Osteoblast (primary cell): ENCODE data around the gene EFNA5. TPM values are rescaled to one million over a fixed set of nuclear protein-coding genes. Genes with fewer than 3 reads are reported as not detected.

Experiments used
- DNase-seq: peaks from one replicate; pipeline ENCODE4 v3.0.0; 2011; ENCODE audit warnings: low spot score, mixed read lengths; ENCODE audit not compliant: insufficient read length; ENCODE audit errors: missing footprints
- H2AFZ ChIP-seq: 2 replicates; pipeline ENCODE4 v1.6.0; 2011; ENCODE audit warnings: mild to moderate bottlenecking, low read length
- H3K27ac ChIP-seq: 2 replicates; pipeline ENCODE4 v1.5.1; 2011; ENCODE audit warnings: mild to moderate bottlenecking, low read depth, low read length, moderate library complexity
- H3K27me3 ChIP-seq: 2 replicates; pipeline ENCODE4 v1.6.0; 2012; ENCODE audit warnings: mild to moderate bottlenecking, control low read depth, inconsistent platforms, low read length, moderate library complexity; ENCODE audit not compliant: insufficient read depth
- H3K36me3 ChIP-seq: 2 replicates; pipeline ENCODE4 v1.5.1; 2011; ENCODE audit warnings: mild to moderate bottlenecking, low read length, control low read depth, moderate library complexity; ENCODE audit not compliant: insufficient read depth
- H3K4me1 ChIP-seq: 2 replicates; pipeline ENCODE4 v1.5.1; 2011; ENCODE audit warnings: mild to moderate bottlenecking, low read length, control low read depth, moderate library complexity; ENCODE audit not compliant: insufficient read depth
- H3K4me2 ChIP-seq: 2 replicates; pipeline ENCODE4 v1.6.0; 2011; ENCODE audit warnings: mild to moderate bottlenecking, low read length; ENCODE audit not compliant: insufficient read depth
- H3K4me3 ChIP-seq: fragments of 200-600 bp; sonication (generic); 3 replicates; pipeline ENCODE4 v1.5.1; 2012; ENCODE audit warnings: mild to moderate bottlenecking, low read length, inconsistent platforms; ENCODE audit not compliant: insufficient read depth
- H3K79me2 ChIP-seq: 2 replicates; pipeline ENCODE4 v1.6.0; 2012; ENCODE audit warnings: mild to moderate bottlenecking, low read length, control low read depth, inconsistent platforms; ENCODE audit not compliant: insufficient read depth
- H3K9me3 ChIP-seq: 2 replicates; pipeline ENCODE4 v1.5.1; 2011; ENCODE audit warnings: low read depth, low read length, control low read depth
- H4K20me1 ChIP-seq: 2 replicates; pipeline ENCODE4 v1.6.0; 2012; ENCODE audit warnings: mild to moderate bottlenecking, low read length, control low read depth; ENCODE audit not compliant: insufficient read depth
- total RNA-seq: library from RNA; depleted of rRNA; stranded (reverse); fragments of >200 nt; gene quantifications from 2 replicates; pipeline ENCODE4 v1.2.3, GENCODE V29; 2012
- TF ChIP-seq, protein P1 (sequence below): IDR thresholded peaks from 2 replicates; pipeline ENCODE4 v1.5.1; 2011; ENCODE audit warnings: mild to moderate bottlenecking, low read depth, low read length, moderate library complexity; ENCODE audit errors: extremely low read depth

The EFNA5 gene
- total RNA-seq, 1 donor: 12.3 TPM

DNA sequence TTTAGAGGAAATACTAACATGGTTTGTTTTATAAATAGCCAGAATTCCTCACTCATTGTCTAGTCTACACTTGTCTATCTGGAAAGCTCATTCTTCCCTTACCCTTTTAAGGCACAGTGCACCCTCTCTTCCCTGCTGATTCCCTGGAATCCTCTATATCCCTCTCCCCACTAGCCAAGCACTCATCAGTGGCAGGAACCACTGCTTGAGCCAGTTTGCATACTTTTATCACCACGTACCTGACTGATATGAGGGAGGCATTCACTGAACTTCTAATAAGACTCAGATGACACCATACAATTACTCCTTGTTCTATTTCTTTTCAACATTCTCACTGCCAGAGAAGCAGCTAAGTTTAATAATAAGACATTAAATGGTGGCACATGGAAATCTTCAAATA, 134.9 kb downstream of the EFNA5 start:
- H3K79me2 ChIP-seq: peaks cover 4% of the 10 kb centered on the region
- no peak for DNase-seq
- TF ChIP-seq, protein P1, sequence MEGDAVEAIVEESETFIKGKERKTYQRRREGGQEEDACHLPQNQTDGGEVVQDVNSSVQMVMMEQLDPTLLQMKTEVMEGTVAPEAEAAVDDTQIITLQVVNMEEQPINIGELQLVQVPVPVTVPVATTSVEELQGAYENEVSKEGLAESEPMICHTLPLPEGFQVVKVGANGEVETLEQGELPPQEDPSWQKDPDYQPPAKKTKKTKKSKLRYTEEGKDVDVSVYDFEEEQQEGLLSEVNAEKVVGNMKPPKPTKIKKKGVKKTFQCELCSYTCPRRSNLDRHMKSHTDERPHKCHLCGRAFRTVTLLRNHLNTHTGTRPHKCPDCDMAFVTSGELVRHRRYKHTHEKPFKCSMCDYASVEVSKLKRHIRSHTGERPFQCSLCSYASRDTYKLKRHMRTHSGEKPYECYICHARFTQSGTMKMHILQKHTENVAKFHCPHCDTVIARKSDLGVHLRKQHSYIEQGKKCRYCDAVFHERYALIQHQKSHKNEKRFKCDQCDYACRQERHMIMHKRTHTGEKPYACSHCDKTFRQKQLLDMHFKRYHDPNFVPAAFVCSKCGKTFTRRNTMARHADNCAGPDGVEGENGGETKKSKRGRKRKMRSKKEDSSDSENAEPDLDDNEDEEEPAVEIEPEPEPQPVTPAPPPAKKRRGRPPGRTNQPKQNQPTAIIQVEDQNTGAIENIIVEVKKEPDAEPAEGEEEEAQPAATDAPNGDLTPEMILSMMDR: no peak

DNA sequence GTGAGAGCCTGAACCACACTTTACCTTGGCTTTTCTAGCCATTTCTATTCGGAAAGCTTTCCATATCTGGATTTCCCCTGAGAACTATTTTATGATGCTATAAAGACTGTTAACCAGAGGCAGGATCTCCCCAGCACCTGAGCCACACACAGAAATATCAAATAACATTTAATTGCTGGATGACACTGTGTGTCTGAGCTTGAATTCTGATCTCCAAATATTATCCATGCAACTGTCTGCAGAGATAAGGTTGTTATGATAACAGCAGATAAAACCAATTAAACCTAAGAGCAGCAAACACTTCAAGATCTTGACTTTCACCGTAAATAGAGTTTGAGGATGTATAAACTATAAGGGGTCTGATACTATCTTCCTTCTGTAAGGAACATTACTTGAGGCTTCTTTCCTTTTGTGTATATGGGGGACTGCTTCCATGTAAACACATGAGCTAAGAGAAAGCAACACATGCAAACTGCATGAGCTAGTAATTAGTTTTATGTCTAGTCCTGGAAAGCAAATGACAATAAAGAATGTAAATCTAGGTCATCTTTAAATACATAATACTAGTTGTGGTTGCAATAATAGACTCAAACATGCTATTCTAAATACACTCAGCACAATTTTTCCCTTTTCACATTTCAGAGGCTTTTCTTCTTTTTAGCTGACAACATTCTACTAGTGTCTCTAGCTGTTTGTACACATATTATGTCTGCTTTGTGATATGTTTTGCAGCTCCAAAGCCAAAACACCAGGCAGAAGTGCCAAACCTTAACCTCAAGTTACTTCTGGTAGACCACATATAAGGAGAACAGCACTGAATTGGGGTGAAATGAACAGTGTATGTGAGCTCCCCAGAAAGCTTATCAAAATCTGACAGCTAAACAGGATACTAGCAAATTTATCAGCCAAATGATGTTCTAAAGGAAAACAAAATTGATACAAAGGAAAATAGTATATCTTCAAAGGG, 136.5 kb downstream of the EFNA5 start:
- H3K36me3 ChIP-seq: no peaks in the 10 kb centered on the region
- H3K27ac ChIP-seq: no peak overlapping the region
- H3K79me2 ChIP-seq: peaks cover 4% of the 10 kb centered on the region
- no peaks in the 10 kb centered on the region for H3K27me3 ChIP-seq
- H3K9me3 ChIP-seq: no peaks in the 10 kb centered on the region
- H3K4me2 ChIP-seq: no peak overlapping the region
- H4K20me1 ChIP-seq: no peaks in the 10 kb centered on the region
- DNase-seq: no peak
- H3K4me3 ChIP-seq: no peak overlapping the region
- H3K4me1 ChIP-seq: no peaks in the 10 kb centered on the region
- no peak overlapping the region for H2AFZ ChIP-seq
- TF ChIP-seq, protein P1: no peak

More for the DNA sequence above, 134.9 kb downstream of the EFNA5 start:
- no peaks in the 10 kb centered on the region for H3K36me3 ChIP-seq
- H4K20me1 ChIP-seq: no peaks in the 10 kb centered on the region
- H3K27me3 ChIP-seq: no peaks in the 10 kb centered on the region
- no peak overlapping the region for H2AFZ ChIP-seq
- no peaks in the 10 kb centered on the region for H3K9me3 ChIP-seq
- H3K4me3 ChIP-seq: no peak overlapping the region
- no peak overlapping the region for H3K4me2 ChIP-seq
- H3K27ac ChIP-seq: no peak overlapping the region
- no peaks in the 10 kb centered on the region for H3K4me1 ChIP-seq

DNA sequence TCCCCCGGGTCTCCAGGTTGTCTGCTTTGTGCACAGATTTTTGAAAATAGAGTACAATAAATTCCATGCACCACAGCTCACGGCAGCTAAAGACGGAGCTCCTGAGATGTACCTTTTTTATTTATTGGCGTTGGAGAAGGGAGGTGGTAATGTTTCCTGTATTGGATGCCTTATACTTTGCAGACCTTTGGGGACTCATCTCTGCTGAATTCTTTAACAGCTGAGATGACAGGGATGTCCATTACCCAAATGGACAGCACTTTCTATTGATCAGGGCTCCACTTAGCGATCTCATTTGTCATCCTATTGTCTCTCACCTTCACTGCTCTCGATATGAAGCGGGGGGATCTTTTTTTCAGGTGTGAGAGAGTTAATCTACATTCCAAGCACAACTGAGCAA, 137.8 kb downstream of the EFNA5 start:
- Histone ChIP-seq H3K4me2 (no peak overlapping the region), H3K4me1 (no peaks in the 10 kb centered on the region), H4K20me1 (no peaks in the 10 kb centered on the region), H2AFZ (no peak overlapping the region), H3K4me3 (no peak overlapping the region), H3K27me3 (no peaks in the 10 kb centered on the region), H3K36me3 (no peaks in the 10 kb centered on the region), H3K27ac (no peak overlapping the region), H3K79me2 (peaks cover 4% of the 10 kb centered on the region), H3K9me3 (no peaks in the 10 kb centered on the region)
- TF ChIP-seq, protein P1: no peak
- no peak for DNase-seq

DNA sequence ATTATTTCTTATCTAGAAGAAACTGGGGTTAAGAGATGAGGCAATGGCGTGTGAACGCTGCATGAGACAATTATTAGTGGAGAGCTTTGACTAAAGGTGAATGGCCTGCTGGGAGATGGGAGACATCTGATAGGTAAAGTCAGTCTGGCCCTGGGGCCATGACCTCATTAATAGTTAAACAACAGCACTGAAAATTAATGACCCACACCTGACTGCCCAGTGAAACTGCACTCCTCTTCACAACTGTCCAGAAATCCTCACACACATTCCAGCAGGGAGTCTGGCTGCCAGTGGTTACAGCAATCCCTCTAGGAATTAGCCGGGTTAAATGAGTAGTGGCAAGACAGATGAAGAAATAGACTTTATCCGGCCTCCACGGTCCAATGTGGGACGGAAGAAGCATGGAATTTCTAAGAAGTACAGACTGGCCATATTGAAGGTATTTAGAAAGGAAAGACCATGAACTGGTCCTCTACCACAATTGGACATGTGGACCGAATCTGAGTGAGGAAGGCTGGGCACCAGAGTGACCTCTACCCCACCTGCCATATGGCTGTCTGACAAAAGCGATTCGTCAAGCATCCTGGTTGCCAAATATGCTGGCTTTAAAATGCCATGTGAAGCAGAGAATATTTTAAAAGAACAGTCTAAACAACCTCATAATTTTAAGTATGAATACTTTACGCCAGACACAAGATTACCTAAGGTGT, 138.4 kb downstream of the EFNA5 start:
- DNase-seq: no peak
- Histone ChIP-seq H3K9me3 (no peaks in the 10 kb centered on the region), H3K4me3 (no peak overlapping the region), H3K4me2 (no peak overlapping the region), H3K27ac (no peak overlapping the region), H3K27me3 (no peaks in the 10 kb centered on the region), H3K36me3 (no peaks in the 10 kb centered on the region), H3K79me2 (peaks cover 4% of the 10 kb centered on the region), H2AFZ (no peak overlapping the region), H4K20me1 (no peaks in the 10 kb centered on the region), H3K4me1 (no peaks in the 10 kb centered on the region)
- TF ChIP-seq, protein P1: no peak
